Parathyroid adenoma (tissue), 2 donors: ENCODE results near the gene IFNA13.
A peak's percentile ranks its signal among the peaks of the same experiment; 100 is the strongest.

Experiments
- H2AFZ ChIP-seq: fragments of 300-600 bp; sonication (generic); one replicate; pipeline ENCODE4 v1.7.0; 2017; ENCODE audit warnings: antibody characterized with exemption, mild to moderate bottlenecking
- H3K27ac ChIP-seq: fragments of 300-600 bp; sonication (generic); one replicate; pipeline ENCODE4 v1.7.0; 2017
- H3K27me3 ChIP-seq: fragments of 300-600 bp; sonication (generic); one replicate; pipeline ENCODE4 v1.7.0; 2017; ENCODE audit warnings: low read length; ENCODE audit not compliant: control insufficient read depth, insufficient read depth
- H3K36me3 ChIP-seq: fragments of 300-600 bp; sonication (generic); one replicate; pipeline ENCODE4 v1.7.0; 2017; ENCODE audit warnings: low read length; ENCODE audit not compliant: control insufficient read depth, insufficient read depth
- H3K4me1 ChIP-seq: fragments of 300-600 bp; sonication (generic); one replicate; pipeline ENCODE4 v1.7.0; 2017; ENCODE audit warnings: control low read depth
- H3K4me2 ChIP-seq: fragments of 300-600 bp; sonication (generic); one replicate; pipeline ENCODE4 v1.7.0; 2017; ENCODE audit warnings: low read length
- H3K4me3 ChIP-seq: fragments of 300-600 bp; sonication (generic); one replicate; pipeline ENCODE4 v1.7.0; 2017; ENCODE audit warnings: low read depth, low read length
- H3K79me2 ChIP-seq: fragments of 300-600 bp; sonication (generic); one replicate; pipeline ENCODE4 v1.7.0; 2017; ENCODE audit warnings: control low read depth
- H3K9ac ChIP-seq: fragments of 300-600 bp; sonication (generic); one replicate; pipeline ENCODE4 v1.7.0; 2017; ENCODE audit warnings: mild to moderate bottlenecking
- H3K9me3 ChIP-seq: fragments of 300-600 bp; sonication (generic); one replicate; pipeline ENCODE4 v1.7.0; 2017; ENCODE audit warnings: low read length; ENCODE audit not compliant: control insufficient read depth
- CTCF ChIP-seq: fragments of 300-600 bp; sonication (generic); IDR thresholded peaks from one replicate; pipeline ENCODE4 v1.7.0; 2017; ENCODE audit warnings: antibody characterized with exemption, mild to moderate bottlenecking
- donor health status: primary hyperparathyroidism.

IFNA13 gene

GRCh38 chr9:21413151-21413550 is 45.3 kb upstream of the IFNA13 start:
- H3K36me3 ChIP-seq: no peaks in the 10 kb centered on the region
- H3K27me3 ChIP-seq: no peaks in the 10 kb centered on the region
- H2AFZ ChIP-seq: no peak overlapping the region
- H3K4me2 ChIP-seq: no peak overlapping the region
- no peak for TF ChIP-seq CTCF
- H3K9ac ChIP-seq: no peak overlapping the region
- no peaks in the 10 kb centered on the region for H3K79me2 ChIP-seq
- H3K27ac ChIP-seq: no peak overlapping the region
- no peak overlapping the region for H3K4me3 ChIP-seq
- no peaks in the 10 kb centered on the region for H3K9me3 ChIP-seq
- no peaks in the 10 kb centered on the region for H3K4me1 ChIP-seq

GRCh38 chr9:21412107-21412506 is 44.2 kb upstream of the IFNA13 start:
- no peaks in the 10 kb centered on the region for H3K9me3 ChIP-seq
- no peak for TF ChIP-seq CTCF
- H3K4me1 ChIP-seq: no peaks in the 10 kb centered on the region
- no peaks in the 10 kb centered on the region for H3K27me3 ChIP-seq
- no peaks in the 10 kb centered on the region for H3K79me2 ChIP-seq
- H3K4me3 ChIP-seq: no peak overlapping the region
- H3K27ac ChIP-seq: no peak overlapping the region
- H3K9ac ChIP-seq: no peak overlapping the region
- H2AFZ ChIP-seq: no peak overlapping the region
- no peaks in the 10 kb centered on the region for H3K36me3 ChIP-seq
- H3K4me2 ChIP-seq: no peak overlapping the region

GRCh38 chr9:21408817-21409216 is 41.0 kb upstream of the IFNA13 start, which contains the start of gene IFNA8:
TSS of gene IFNA8 (plus strand) at chr9:21409117. CDS start at chr9:21409177, 60 bp downstream.
- Histone ChIP-seq H3K27ac (no peak within 1 kb of the TSS), H3K9ac (no peak within 1 kb of the TSS), H3K36me3 (no peaks in the 10 kb centered on the region), H3K4me1 (no peaks in the 10 kb centered on the region), H3K27me3 (no peaks in the 10 kb centered on the region), H3K79me2 (no peaks in the 10 kb centered on the region), H3K9me3 (no peaks in the 10 kb centered on the region), H3K4me2 (no peak within 1 kb of the TSS), H2AFZ (no peak within 1 kb of the TSS), H3K4me3 (no peak within 1 kb of the TSS)
- no peak for TF ChIP-seq CTCF

GRCh38 chr9:21404146-21404545 is 36.3 kb upstream of the IFNA13 start:
- no peaks in the 10 kb centered on the region for H3K4me1 ChIP-seq
- no peaks in the 10 kb centered on the region for H3K9me3 ChIP-seq
- H3K79me2 ChIP-seq: no peaks in the 10 kb centered on the region
- H3K36me3 ChIP-seq: no peaks in the 10 kb centered on the region
- no peak overlapping the region for H3K4me3 ChIP-seq
- H3K27me3 ChIP-seq: peaks cover 3% of the 10 kb centered on the region
- H3K27ac ChIP-seq: no peak overlapping the region
- H2AFZ ChIP-seq: no peak overlapping the region
- TF ChIP-seq CTCF: no peak
- no peak overlapping the region for H3K4me2 ChIP-seq
- no peak overlapping the region for H3K9ac ChIP-seq

GRCh38 chr9:21402386-21403251 is 34.8 kb upstream of the IFNA13 start:
- TF ChIP-seq CTCF: no peak

More at GRCh38 chr9:21402386-21403251, 34.8 kb upstream of the IFNA13 start:
- no peak overlapping the region for H3K9ac ChIP-seq
- H2AFZ ChIP-seq: no peak overlapping the region
- H3K36me3 ChIP-seq: no peaks in the 10 kb centered on the region
- no peak overlapping the region for H3K4me3 ChIP-seq
- no peaks in the 10 kb centered on the region for H3K4me1 ChIP-seq
- H3K79me2 ChIP-seq: no peaks in the 10 kb centered on the region
- H3K9me3 ChIP-seq: no peaks in the 10 kb centered on the region
- H3K4me2 ChIP-seq: peak overlapping the region; percentile 21
- H3K27ac ChIP-seq: no peak overlapping the region
- peaks cover 3% of the 10 kb centered on the region for H3K27me3 ChIP-seq
